Hepatic stellate cell (primary cell): ENCODE data around the gene ACBD6.

ENCODE experiments used
- DNase-seq: peaks from one replicate; pipeline ENCODE4 v3.0.0; 2011; ENCODE audit warnings: low spot score

Gene ACBD6

DNA sequence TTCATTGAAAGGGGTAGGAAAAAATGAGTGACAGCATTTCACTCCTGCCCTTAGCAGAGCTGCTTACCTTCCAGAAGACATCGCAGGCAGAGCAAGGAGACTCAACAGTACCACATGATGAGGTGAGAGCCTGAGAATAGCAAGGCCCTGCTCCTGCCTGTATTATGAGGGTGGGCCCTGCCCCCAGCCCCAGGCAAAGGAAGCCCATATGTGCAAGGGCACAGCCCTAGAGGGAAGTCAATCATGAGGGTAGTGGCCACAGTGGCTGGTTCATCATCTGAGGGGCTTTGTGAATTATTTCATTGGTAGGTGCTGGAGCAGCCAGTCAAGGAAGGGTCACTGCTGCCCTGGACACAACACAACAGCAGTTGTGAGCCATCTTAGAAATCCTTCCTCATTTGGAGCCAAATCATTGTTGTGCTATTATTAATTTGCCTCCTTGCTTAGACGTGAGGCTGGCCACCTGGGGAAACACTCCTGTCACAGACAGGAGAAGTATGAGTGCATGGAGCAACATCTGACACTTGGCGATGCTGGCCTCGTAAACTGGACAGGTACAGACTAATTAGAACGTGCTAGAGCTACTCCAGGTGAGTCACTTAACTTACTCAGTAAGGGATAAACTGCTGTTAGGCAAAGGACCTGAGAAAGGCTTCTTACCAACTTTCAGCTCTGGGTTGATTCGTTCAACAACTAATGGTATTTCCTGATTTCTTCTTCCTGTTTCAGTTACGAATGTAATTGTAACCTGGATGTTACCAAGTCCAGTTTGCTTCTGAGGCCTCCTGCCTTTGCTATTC is 22.7 kb upstream of the ACBD6 start:
- no peak for DNase-seq

DNA sequence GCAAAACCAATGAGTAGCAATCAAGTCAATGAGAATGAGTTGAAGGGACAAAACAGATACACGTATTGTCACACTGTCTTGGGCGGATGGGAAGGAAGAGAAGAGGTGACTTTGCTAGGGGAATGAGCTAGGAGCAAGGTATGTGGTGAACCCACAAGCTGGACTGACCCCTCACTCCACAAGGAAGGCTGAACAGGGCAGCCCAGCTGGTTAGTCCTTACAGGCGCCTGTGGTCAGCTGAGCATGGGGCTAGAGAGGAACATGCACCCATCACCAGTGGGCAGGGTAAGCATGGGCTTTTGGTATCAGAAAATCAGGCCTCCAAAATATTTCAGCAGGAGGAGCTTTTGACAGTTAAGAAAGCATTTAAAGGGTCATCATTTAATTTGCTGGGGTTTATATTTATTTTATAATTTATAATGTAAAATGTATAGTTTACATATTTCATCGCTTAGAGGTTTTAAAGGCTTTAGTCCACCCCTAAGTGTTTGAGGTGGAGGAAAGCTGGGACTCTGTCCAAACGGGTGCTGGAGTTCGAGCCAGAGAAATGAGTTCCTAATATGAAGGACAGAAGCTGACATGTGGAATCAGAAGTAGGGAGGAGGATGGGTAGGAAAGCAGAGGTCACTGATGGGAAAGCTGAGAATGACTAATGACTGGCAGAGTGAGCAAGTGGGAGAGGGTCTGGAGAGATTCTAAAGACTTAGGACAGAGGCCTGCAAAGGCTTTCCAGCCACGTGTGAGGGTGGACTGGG is 22.0 kb upstream of the ACBD6 start:
- DNase-seq, result no peak

DNA sequence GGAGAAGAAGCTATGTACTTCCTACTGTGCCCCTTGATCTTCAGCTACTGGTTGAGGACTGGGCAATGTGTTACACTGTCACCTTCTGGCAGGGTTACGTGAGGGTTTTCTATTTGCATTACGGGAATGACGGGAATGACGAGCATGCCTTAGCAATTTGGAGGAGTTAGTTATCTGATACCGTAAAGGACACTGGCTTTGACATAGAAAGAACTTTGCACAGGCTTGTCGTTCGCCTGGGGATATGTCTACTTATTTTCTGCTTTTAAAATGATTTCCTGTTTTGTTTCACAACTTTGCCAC is 19.8 kb upstream of the ACBD6 start:
- DNase-seq, result no peak

DNA sequence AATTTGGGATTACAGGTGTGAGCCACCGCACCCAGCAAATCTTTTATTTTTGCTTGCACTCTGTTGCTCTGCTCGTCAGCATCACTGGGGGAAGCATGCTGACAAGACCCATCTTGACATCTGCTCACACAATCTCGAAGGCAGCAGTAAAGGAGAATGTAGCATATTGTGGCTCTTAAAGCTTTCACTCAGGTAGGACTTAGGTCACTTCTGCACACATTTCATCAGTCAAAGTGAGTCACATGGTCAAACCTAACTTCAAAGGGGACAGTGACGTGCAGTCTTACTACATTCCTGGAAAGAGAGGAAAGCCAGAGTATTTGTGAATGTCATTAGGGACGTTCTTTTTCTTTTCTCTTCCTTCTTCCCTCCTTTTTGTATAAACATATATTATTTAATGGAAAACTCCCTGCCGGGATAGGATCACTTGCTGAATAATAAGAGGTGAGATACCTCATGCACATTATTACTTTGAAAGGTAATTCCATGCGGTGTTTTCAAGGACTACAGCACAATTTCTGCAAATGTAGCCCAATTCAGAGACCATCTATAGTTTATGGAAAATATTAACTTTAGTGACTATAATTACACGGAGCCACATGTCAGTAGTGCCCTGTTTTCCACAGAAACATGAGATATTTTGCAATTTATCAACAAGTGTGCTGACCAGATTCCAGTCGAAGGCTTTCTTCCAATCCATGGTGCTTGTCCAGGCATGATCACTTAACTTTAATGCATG is 19.3 kb upstream of the ACBD6 start:
- no peak for DNase-seq

DNA sequence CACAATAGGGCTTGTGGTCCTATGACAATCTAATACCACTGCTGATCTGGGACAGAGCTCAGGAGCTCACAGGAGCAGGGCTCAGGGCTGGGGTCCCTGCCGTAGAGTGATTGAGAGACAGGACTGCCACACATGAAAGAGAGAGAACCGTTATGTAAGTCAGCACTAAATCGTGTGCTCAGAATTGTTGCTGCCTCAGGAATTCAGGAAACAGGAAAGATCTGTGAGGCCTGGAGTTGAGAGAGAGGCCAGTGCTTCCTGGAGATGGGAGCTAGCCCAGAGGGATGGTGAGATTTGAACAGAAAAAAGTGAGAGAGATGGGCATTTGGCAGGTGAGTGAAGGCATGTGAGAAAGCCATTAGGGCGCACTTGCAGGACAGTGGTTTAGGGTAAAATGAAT is 17.5 kb upstream of the ACBD6 start:
- DNase-seq, result no peak

DNA sequence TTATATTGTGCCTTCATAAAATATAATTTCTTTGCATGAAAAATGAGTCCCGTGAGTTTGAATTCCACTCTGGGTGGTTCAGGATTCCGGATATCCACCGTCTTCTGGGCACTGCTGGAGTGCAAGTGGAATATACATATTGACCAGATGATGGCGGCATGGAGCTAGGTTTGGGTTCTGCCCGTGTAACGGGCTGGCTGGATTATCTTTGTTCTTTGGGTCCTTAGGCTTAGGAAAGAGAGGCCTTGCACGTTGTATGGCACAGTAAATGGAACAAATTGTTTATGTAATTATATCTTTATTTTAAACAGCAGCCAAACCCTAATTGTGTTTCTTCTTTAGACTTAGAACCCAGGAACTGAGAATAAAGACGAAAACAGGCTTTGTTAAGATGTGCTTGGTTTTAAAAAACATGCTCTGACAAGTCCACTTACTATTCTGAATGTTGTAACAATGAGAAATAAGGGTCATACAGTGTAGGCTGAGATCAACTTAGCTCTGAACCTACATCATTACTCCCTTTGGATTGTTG is 13.5 kb upstream of the ACBD6 start:
- DNase-seq, result peak; percentile 75

DNA sequence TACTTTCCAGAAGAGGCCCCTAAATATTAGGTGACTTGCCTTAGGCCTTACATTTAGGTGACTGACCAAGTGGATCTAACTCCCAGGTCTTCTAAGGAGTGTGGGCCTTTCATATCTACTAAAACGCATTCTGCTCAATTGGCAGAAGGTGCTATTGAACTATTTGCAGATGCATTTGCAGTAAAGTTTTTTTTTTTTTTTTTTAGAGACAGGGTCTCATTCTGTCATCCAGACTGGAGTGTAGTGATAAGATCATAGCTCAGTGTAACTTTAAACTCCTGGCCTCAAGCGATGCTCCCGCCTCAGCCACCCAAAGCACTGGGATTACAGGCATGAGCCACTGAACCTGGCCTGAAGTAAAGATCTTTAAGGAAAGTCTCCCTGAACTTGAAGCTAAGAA is 13.0 kb upstream of the ACBD6 start:
- no peak for DNase-seq

DNA sequence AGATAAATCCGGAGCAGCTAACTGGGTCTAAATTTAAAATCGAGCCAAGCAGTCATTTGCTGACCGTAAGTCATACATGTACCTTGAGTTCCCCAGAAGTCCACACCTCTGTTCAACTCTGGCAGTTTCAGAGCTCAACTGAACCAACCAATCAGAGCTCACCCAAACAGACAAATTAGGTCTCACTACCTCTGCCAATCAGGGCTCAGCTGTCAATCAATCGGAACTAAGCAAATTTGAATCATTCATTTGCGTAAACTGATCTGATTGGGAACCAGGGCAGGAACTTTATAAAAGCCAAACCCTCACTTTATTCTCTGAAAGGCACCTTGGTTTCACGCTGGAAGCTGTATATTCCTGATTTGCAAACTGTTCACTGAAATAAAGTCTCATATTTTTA is 11.2 kb upstream of the ACBD6 start:
- no peak for DNase-seq

DNA sequence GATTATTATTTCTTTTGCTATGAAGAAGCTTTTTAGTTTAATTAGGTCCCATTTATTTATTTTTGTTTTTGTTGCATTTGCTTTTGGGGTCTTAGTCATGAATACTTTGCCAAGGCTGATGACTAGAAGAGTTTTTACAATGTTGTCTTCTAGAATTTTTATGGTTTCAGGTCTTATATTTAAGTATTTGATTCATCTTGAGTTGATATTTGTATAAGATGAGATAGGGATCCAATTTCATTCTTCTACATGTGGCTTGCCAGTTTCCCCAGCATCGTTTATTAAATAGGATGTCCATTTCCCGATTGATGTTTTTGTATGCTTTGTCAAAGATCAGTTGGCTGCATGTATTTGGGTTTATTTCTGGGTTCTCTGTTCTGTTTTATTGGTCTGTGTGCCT is 8.5 kb upstream of the ACBD6 start:
- DNase-seq, result no peak

DNA sequence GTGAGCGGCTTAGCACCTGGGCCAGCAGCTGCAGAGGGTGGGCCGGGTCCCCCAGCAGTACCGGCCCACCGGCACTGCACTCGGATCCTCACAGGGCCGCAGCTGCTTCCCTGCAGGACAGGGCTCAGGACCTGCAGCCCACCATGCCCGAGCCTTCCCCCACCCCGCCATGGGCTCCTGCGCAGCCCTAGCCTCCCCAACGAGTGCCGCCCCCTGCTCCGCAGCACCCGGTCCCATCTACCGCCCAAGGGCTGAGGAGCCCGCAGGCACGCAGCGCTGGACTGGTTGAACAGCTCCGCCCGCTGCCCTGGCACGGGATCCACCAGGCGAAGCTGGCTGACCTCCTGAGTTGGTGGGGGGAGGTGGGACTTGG is 6.3 kb upstream of the ACBD6 start:
- DNase-seq, result no peak

DNA sequence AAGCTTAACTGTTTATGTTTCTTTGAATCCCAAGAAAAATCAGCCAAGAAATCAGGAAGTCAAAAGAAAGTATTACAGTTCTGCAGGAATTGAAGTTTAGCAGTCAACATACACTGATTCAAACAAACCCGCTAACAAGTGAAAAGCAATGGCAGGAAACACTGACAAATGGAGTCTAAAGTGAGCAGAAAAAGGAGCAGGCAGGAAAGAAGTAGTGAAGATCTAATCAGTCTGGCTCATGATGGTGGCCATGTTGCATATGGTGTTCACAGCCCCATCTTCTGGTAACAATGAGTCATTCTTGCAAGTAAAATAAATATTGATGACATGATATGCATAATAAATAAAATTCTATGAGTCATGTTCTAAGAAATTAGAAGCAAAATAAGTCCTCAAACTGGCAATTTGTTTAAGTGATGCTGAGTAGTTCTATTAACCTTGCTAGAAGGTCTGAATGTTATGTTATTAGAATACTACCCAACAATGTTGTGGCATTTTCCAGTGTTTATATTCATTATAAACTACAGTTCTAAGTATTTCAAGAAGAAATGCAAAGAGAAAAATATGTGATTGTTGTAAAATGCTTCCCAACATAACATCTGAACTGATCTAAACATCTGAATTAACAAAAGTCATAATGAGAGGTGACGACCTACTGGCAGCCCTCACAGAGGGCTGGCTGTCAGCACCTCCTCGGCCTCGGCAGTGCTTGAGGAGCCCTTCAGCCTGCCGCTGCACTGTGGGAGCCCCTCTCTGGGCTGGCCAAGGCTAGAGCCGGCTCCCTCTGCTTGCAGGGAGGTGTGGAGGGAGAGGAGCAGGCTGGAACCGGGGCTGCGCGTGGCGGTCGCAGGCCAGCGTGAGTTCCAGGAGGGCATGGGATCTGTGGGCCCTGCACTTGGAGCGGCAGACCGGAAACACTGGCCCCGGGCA is 5.7 kb upstream of the ACBD6 start:
- peak; percentile 51 for DNase-seq

DNA sequence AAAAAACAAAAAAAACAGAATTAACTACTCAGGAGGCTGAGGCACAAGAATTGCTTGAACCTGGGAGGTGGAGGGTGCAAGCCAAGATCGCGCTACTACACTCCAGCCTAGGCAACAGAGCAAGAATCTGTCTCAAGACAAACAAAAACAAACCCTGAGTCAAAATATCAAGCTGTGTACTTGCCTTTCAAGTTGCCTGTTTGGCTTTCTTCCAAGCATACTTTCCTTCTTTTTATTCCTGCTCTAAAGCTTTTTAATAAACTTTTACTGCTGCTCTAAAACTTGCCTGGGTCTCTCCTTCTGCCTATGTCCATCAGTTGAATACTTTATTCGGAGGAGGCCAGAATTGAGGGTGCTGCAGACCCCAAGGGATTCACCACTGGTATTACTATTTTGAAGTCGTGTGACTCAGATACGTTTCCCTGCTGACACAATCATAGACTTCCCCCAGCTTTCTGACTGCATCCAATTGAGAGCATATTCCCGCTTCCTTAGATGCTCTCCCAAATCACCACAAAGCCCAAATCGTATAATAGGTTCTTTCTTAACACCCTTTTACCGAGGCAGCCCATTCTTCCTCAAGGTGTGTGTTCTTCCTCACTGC is 3.5 kb upstream of the ACBD6 start:
- no peak for DNase-seq

DNA sequence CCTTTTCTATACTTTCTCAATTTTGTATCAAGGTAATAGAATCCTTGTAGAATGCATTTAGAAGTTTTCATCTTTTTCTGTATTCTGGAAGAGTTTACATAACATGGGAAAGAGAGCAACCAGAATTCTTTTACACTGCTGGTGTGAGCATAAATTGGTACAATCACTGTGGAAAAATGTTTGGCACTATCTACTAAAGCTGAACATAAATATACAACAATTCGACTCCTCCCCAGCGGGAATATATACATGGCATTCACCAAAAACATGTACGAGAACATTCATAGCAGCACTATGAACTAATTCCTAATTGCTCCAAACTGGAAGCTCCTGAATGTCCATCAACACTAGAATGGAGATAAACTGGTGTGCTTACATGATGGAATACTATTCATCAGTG is 1.8 kb upstream of the ACBD6 start:
- no peak for DNase-seq

DNA sequence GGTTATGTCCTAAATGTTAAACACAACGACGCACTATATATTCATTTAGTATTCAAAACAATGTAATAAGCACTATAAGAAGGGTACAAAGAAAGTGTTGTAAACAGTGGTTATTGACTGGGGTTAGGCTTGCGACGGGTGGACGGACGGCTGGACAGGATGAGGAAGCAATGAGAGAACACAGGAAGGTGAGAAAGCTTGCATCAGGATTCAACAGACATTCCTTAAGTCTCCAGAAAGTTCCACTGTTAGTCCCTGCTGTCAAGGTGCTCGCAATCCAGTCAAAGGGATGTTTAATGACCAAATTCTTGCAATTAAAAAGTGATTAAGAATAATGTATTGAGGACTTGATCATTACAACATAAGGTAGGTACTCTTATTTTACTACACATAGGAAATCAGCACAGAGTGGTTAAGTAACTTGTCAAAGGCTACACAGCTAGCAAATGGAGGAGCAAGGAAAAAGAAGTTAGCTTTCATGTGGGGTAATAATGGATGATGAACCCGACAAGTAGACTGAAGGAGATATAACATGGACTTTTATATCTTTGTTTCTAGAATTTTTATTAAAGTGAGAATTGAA is 994 bp upstream of the ACBD6 start:
- DNase-seq, result no peak

DNA sequence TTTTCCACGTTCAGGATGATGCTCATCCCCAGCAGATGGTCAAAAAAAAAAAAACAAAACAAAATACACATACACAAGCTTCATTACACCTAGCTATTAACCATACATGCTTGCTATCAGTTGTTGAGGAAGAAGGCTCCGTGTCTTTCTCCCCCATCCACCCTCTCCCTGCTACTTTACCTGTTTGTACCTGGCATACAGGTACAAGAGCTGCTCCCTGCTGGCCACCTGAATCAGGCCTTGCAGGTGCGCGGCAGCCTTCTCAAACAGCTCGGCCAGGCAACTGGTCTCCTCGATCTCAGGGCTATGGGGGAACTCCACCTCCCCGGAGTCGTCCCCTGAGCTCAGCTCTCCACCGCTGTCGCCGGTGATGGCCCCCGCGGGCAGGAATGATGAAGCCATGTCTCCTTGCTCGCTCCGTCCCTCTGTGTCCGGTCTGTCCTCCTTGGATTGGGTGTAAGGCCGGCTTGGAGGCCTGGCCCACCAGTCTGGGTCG is 464 bp downstream of the ACBD6 start:
- no peak for DNase-seq

DNA sequence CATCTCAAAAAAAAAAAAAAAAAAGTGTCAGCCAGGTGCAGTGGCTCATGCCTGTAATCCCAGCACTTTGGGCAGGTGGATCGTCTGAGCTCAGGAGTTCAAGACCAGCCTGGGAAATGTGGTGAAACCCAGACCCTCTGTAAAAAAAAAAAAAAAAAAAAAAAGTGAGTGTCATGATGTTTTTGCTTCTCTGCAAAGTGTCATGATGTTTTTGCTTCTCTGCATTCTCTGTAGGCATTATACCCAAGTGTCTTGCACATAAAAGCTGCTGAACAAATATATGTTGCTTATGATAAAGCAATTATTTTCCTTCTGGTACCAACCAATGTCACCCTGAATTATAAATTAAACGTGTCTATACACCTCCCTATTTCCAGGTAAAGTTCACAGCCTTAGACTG is 1.7 kb downstream of the ACBD6 start:
- DNase-seq, result no peak

DNA sequence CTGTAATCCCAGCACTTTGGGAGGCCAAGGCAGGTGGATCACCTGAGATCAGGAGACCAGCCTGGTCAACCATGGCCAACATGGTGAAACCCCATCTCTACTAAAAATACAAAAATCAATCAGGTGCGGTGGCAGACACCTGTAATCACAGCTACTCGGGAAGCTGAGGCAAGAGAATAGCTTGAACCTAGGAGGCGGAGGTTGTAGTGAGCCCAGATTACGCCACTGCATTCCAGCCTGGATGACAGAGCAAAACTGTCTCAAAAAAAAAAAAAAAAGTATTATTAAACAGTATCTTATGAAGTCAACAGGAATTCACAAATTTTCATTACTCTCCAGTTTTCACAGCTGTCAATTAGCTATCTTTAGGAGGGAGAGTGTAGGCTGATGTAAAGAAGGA is 3.8 kb downstream of the ACBD6 start:
- no peak for DNase-seq

DNA sequence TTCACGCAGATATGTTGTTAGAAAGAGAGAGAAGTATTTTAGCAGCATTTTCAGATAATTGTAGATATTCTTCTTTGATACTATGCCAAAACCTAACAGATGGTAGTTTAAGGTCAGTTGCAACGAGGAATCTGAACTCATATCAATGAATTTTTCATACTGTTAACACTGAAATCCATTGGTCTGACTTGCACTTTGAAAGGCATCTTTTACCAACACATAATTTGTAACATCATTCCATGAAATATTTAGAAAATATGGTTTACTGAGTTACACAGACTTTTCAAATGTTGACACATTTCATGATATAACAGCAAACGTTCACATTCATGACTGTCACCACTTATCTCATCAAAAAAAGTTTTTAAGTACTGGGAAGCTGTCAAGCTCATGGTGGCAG is 4.6 kb downstream of the ACBD6 start:
- no peak for DNase-seq

DNA sequence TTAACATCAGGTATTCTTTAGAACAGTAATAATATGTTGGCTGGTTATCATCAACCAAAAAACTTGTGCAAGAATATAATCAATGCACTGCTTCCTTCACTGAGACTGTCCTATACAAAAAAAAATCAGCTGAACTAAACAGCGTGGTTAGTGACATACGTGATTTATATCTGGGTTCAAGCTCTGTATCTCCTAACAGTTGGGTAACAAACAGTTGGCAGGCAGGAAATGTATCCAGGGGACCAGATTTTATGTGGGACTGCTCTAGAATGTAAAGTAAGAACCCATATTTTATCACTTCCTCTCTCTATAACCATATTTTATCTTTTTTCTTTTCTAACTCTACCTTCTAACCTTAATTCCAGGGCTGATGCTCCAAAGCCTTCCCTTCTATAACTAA is 8.0 kb downstream of the ACBD6 start:
- DNase-seq, result no peak

DNA sequence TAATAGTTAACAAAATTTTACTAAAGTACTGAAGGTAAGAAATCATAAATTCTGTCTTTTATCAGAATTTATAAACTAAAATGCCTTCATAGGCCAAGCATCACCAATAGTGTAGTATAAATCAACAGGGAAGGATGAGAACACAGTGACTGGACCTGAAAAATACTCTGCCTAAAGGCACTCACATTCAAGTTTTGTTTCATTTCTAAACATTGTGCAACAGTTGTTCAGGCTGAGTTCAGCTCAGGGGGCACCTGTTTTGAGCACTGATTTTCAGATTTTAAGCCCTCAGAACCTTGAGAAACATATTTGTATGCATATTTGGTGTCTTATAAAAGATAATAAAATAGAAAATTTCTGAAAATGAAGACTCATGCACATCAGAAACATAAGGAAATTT is 12.4 kb downstream of the ACBD6 start:
- DNase-seq, result no peak

DNA sequence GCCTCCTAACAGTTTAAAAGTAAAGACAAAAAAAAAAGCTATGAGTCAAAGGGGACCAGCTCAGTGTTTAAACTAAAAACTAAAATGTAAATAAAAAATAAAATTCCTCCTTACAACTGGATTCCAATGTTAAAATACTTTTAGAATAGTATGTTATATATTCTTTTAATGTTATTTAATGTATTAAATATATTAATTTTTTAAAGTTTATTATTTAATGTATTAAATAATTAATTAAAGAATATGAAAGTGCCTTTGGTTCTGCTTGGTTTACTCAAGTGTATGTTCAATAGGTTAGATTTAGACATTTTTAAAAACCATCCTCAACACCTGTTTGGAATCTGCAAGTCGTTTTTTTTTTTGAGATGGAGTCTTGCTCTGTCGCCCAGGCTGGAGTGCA is 13.1 kb downstream of the ACBD6 start:
- DNase-seq, result no peak
